Activated CD4-positive, alpha-beta T cell treated with anti-CD3 and anti-CD28 coated beads, Interleukin-2, Interleukin-4, amounts not matched to agents 100 ng/mL and 50 ng/mL, durations not matched to agents 16 hours and 8 hours (primary cell): Measurements from ENCODE around the gene MTX1.
"Not testable (repeated sequence)": the region's sequence is repeated elsewhere in the genome, so short reads cannot be mapped to it uniquely, and the experiment has no call there.

Source experiments
- DNase-seq: peaks from one replicate; pipeline ENCODE4 v3.0.0-alpha.2; 2020; ENCODE audit warnings: low spot score

Gene MTX1

GRCh38 chr1:155208541-155209311 is at the start of gene MTX1:
Gene MTX1 (plus strand): TSS chr1:155208695. CDS start chr1:155208805, 110 bp downstream.
- peak; percentile 85 for DNase-seq

- DNase-seq, result no peak
These were observed 49.5 kb upstream of the MTX1 start for GRCh38 chr1:155158991-155159390.

GRCh38 chr1:155160128-155160527 is 48.4 kb upstream of the MTX1 start:
- no peak for DNase-seq

DNA sequence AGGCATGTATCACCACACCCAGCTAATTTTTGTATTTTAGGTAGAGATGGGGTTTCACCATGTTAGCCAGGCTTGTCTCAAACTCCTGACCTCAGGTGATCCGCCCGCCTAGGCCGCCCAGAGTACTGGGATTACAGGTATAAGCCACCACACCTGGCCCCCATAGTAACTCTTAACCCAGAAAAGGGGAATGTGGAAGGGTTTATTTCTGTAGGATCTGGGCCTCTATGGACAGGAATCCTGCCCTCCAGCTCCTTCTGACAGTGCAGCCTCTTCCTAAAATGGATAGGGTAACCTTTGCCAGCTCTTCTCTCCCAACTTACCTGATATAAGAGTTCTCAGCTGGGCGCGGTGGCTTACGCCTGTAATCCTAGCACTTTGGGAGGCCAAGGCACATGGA is 45.9 kb upstream of the MTX1 start:
- DNase-seq, result not testable (repeated sequence)

- DNase-seq, result not testable (repeated sequence)
These were observed 44.7 kb upstream of the MTX1 start for GRCh38 chr1:155163785-155164184.

- not testable (repeated sequence) for DNase-seq
These were observed 43.9 kb upstream of the MTX1 start for GRCh38 chr1:155164625-155165024.

GRCh38 chr1:155166051-155166470 is 42.4 kb upstream of the MTX1 start:
- no peak for DNase-seq

- DNase-seq, result no peak
These were observed 41.9 kb upstream of the MTX1 start for GRCh38 chr1:155166471-155167165.

DNA sequence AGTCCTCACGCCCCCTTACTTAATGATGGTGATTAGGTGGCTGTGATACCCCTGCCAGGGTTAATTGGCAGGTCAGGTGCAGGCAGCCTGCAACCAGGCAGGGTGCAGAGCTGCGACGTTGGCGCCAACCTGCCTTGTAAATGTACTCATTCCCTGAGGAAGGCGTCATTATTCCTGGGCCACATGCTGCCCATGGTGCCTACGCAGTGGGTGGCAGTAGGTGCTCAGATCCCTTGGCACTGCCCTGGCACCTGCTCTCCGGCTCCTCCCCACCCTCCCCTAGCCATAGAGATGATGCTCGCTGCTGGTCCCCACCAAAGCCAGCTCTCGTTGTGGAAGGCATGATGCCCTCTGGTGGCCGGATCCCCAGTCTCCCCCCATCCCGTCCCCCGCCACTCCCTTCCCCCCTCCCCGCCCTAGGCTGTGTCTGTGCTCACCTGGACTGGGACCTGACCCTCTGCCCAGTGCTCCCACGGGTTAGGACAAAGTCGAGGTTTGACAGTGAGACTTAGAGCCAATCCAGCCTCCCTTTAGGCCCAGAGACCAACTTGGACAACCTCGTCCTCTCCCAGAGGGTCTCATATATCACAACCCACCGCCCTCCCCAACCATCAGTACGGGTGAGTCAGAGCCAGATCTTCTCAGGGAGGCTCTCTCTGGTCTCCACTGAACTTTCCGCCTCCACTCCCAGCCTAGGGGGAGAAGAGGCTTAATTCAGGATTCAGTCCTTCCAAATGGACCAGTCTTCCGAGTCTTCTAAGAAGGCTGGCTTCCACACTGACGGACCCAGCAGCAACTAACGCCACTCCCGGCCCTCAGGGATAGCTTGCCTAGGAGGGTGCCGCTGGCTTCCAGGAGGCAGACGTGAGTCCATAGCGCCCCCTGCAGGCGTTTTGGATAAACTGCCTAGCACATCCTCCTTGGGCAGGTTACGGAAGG is 41.1 kb upstream of the MTX1 start:
- peak; percentile 90 for DNase-seq

DNA sequence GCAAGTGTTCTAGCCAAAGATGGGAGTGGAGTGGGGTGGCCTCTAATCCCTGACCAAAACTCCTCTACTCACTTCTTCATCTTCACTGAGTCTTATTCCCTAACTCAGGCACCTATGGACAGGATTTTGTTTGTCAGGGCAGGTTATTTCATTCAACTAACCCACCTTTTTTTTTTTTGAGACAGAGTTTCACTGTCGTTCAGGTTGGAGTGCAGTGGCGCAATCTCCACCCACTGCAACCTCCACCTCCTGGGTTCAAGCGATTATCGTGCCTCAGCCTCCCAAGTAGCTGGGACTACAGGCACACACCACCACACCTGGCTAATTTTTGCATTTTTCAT is 40.4 kb upstream of the MTX1 start:
- DNase-seq, result not testable (repeated sequence)

DNA sequence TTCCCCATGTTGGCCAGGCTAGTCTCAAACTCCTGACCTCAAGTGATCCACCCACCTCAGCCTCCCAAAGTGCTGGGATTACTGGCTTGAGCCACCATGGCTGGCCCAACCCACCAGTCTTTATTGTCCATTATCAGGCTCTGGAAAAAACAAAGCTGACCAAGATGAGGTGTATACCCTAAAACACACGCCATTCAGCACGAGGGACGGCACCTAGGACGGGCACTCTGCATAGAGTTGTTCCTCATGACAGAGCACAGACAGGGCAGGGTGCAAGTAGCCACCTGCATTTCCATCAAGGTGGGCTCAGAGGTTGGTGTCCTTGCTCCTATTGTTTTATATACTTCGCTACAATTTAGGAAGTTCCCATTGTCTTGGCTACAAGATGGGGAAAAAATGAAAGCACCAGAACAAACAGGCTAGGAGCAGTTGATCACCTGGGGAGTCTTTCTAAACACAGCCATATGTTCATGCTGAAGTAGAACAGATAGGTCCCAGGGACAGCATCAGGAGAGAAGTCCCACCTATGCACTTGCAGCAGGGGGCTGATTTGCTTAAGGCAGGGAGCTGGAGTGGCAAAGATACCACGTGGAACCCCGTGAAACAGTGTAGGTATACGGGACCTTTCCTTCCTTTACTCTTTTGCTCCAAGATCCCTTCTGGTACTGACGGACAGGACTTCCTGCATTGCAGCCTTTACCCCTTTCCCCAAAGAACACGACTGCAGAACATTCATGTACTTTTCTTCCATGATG is 39.9 kb upstream of the MTX1 start:
- DNase-seq, result no peak

GRCh38 chr1:155169541-155169940 is 39.0 kb upstream of the MTX1 start:
- no peak for DNase-seq

DNA sequence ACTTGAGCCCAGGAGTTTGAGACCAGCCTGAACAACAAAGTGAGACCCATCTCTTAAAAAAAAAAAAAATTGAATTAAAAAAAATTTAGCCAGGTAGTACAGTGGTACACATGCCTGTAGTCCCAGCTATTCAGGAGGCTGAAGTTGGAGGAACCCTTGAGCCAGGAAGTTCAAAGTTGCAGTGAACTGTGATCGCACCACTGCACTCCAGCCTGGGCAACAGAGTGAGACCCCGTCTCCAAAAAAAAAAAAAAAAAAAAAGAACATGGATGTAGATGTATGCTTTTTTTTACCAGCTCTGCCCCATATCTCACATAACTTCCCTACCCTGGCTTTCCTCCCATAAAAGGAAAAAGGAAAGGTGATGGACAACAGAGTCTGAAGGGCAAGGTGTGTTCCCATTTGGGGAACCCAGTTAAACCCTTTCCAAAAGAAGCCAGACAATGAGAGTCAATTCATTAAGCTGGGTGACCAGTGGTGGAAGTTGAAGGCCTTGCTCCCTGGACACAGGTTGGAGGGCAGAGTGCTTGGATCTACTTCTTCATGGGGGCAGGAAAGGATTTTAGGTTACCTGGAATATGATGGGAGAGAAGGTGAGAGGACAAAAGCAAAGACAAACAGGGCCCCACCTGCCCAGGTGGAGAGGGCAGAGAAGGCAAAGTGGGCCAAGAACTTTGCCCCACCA is 38.3 kb upstream of the MTX1 start:
- no peak for DNase-seq

GRCh38 chr1:155170806-155171205 is 37.7 kb upstream of the MTX1 start:
- DNase-seq, result no peak

DNA sequence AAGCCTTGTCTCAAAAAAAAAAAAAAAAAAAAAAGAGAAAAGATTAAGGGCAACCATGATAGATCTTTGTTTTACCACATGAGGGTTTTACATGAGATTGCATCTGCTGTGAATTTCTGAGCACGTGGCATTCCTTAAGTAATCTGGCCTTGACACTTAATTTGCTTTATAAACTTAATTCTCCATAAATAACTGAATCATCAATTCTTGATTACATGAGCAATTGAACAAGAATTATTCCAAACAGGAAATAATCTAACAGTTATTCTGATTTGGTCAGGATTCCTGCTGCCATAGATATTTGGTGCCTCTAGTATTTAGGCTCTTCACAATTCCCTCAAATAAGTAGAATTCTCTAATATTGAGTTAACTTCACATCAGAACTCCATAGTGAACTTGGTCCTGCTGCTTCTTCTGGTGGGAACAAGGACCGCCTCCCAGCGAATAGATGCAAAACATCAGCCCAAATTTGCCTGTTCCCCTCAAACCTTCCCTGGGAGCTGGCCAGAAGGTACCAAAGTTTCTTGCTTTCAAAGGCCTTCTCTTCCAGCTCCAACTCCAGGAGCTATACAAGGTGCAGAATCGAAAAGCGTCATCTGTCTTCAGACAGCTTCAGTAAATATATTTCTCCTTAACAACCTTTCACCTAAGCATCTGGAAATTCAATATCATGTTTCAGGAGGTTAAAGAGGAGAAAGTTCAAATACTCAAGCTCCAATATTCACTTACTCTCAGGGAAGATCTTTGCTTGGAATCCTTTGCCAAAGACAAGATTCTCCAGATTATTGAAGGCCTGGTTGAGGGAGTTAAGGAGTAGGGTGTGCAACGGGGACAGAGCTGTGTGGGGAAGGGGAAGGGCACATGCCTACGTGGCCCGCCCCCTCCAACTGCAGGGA is 36.4 kb upstream of the MTX1 start:
- DNase-seq, result no peak

GRCh38 chr1:155172732-155173477 is 35.6 kb upstream of the MTX1 start, which contains the start of gene KRTCAP2:
Gene KRTCAP2 (minus strand): TSS chr1:155173304. CDS start chr1:155173224, 80 bp downstream.
- DNase-seq, result peak; percentile 97

GRCh38 chr1:155173478-155174323 is 34.8 kb upstream of the MTX1 start, which contains the start of gene TRIM46:
Gene TRIM46 (plus strand): TSS chr1:155173849. CDS start chr1:155173967, 118 bp downstream.
- DNase-seq, result peak; percentile 81
